Measurements from ENCODE around the gene ERGIC1.

The ERGIC1 gene

DNA sequence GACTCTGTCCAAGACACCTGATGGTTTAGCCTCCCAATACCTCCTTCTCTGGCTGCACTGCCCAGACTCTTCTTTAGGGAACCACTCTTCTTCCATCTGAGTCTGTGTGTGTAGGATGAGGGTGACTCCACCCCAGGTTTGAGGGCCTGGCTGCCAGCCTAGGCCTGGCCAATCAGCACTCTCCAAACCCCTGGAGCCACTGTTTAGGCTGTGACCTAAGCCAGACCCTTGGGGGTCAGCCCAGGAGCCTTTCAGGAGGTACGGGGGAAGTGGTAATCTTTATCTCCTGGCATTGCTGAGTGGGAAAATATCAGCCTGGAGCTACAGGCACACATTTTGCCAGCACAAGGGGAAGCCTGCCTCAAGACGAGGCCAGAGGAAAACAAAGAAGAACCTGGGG lies 6.2 kb upstream of the ERGIC1 start:
- no peak for DNase-seq (ENCODE audit: low read depth in 3 of 3, low spot score in 1 of 3)

DNA sequence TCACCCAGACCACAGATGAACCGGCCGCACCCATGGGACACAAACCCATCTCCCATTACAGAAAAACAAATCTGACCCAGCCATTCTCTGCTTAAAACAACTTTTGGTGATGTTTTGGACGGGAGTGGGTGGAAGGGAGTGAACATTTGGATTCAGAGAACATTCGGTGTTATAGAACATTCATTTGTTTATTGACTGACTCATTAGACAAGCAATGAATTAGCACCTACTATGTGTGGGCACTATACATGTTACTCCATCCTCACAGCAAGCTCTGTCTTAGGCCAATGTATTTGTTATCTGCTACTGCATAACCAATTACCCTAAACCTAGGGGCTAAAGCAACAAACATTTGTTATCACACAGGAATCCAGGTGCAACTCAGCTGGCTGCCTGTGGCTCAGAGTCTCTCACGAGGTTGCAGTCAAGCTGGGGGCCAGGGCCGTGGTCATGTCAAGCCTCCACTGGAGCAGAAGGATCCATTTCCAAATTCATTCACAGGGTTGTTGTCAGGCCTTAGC lies 5.1 kb upstream of the ERGIC1 start:
- DNase-seq (ENCODE audit: low read depth in 3 of 3, low spot score in 1 of 3), result no peak

DNA sequence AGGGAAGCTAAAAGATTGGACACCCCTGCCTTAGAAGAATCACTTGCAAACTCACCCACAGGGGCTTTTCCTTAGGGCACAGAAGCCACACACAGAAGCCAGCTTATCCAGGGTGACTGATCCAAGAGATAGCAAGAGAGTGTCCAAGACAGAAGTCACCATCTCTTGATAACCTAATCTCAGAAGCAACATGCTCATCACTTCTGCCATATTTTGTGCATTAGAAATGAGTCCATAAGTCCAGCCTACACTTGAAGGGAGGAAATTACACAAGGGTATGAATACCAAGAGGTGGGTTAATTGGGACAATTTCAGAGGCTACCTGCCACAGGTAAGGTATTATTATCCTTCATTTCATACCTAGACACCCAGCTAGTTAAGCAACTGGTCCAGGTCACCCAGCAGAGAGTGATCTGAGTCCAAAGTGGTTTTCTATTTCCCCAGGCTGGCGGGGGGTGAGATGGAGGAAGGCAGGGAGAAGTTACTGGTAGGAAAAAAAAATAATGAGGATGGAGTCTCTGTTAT lies 3.7 kb upstream of the ERGIC1 start:
- no peak for DNase-seq (ENCODE audit: low read depth in 3 of 3, low spot score in 1 of 3)

DNA sequence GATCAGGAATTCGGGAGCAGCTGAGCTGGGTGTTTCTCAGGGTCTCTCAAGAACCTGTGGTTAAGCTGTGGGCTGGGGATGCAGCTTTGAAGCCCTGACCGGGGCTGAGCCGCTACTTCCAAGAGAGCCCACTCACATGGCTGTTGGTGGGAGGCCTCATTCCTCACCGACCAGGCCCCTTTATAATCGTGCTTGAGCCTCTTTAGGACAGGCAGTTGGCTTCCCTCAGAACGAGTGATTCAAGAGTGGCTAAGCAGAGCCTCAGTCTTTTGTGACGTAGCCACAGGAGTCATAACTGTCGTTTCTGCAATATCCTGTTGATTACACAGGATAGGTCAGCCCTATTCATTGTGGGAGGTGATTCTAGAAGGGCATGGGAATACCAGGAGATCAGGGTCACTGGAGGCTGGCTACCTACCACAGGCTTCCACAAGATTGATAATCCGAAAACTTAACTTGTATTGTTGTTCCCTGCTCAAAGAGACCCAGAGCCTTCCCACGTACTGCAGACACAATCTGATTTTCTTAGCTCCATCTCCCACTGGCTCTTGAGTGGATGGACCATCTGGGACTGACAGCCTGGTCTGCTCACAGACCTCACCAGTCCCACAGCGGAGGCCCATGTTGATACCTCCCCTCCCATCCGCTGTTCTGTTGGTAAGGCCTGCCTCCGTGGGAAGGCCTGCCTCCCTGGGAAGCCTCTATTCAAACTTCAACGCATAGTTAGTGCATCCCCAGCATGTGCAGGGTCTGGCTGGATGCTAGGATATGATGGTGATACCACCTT lies 3.0 kb upstream of the ERGIC1 start:
- no peak for DNase-seq (ENCODE audit: low read depth in 3 of 3, low spot score in 1 of 3)

DNA sequence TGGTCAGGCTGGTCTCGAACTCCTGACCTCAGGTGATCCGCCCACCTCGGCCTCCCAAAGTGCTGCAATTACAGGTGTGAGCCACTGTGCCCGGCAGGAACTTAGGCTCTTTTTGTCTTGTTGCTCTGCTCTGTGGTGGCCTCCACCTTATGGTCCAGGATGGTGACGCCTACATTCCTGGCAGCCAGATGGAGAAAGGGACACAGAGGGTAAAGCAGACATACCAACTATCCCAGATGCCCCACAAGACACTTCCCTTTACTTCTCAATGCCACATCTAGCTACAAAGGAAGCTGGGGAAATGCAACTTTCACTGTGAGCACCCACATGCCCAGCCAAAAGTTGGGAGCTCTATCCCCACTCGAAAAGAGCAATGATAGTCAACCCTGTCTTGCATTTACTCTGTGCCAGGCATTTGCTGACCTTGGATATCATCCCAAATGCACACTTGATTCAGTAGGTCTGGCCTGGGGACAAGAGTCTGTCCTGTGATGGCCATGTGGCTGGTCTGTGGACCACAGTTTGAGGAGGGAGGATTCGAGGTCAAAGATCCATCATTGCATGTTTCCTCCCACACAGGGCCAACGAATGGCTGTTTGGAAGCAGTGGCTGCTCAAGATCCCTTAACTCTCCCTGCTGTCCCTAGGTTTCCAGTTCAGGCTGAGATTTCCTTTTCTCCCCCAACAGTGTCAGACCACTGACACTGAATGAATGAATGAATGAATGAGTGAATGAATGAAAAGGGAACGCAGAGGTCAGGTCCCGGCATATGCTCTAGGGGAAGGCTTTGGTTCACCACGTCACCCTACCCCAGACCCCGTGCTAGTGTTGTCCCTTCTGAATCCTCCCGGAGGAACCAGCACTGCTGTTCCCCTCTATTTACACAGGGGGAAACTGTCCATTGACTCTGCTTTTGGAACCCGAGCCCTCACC lies 1.4 kb upstream of the ERGIC1 start:
- DNase-seq (ENCODE audit: low read depth in 3 of 3, low spot score in 1 of 3), result no peak

DNA sequence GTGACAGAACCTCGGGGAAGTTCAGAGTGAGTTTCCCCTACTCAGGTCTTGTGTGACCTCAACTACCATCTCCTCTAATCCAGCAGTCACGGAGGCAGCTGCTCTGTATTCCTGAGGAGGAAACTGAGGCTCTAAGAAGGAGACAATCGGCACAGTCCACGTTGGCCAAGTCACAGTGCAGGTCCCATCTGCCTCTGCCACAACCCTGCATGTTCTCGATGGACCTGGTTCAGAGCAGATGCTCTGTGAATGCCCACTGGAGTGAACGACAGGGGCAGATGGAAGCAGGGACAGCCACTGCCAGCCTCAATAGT lies 722 bp upstream of the ERGIC1 start:
- DNase-seq (ENCODE audit: low read depth in 3 of 3, low spot score in 1 of 3), result no peak

DNA sequence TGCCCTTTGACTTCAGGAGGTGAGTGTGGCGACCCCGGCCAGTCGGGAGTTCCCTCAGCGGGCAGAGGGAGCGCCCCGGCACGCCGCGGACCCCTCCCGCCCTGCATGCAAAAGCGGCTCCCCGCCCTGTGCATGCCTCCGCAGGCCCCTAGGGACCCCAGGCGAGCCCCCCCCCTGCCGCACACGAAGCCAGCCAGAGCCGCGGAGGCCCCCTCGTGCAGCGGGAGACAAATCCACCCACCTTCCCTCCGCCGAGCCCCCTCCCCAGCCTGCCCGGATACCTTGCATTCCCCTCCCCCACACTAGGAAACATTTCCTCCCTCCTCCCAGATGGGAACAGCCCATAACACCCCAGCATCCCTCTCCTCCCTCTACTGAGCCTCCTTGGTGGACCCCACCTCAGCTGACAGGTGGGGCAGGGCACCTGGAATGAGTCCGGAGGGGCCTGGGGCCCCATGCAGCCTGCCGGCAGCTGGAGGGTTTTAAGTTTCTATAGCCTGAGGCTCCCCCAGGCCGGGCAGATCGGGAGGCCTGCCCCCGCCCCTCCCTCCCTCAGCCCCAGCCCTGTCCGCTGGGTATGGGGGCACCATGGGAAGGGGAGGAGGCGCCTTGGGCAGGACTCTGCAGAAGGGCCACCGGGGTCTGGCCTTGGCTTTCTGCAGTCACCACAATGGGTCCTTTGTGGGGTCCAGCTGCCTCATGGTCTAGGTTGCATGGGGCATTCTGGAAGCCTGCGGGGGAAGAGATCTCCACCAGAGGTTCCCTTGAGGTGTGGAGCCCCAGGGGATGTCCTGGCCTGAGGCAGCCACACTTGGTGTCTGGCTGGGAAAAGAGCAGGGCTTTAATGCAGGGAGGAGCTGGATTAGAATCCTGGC lies 601 bp downstream of the ERGIC1 start:
- DNase-seq (ENCODE audit: low read depth in 3 of 3, low spot score in 1 of 3), result no peak

DNA sequence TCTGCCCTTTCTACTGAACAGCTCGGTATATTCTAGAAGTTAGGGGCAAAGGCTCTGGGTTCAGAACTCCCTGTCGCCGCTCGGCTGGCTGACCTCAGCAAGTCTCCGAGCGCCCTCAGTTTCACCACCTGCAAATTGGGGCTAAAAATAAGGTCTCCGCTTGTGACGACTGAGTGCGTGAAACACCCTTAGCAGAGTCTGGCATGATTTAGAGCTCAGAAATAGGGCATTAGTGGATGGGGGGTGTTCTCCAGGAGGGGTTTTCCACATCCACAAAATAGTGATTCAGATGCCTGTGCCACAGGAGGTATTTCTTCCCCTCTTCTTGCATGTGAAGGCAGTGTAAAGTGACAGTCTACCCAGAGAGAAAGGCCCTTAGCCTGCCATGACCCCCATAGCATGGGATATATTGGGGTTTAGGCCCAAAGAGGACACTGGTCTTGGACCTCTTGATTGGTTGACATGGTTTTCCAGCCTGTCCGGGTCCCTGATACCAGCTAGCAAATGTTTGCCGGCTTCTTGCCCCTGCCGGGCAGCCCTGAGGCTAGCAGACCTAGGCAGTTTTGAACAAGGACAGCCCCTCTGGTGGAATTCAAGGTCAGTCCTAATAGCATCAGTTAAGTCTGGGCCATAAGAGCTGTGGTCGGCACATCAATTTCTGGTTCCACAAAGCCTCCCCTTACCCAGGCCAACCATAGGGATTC lies 1.4 kb downstream of the ERGIC1 start:
- no peak for DNase-seq (ENCODE audit: low read depth in 3 of 3, low spot score in 1 of 3)

DNA sequence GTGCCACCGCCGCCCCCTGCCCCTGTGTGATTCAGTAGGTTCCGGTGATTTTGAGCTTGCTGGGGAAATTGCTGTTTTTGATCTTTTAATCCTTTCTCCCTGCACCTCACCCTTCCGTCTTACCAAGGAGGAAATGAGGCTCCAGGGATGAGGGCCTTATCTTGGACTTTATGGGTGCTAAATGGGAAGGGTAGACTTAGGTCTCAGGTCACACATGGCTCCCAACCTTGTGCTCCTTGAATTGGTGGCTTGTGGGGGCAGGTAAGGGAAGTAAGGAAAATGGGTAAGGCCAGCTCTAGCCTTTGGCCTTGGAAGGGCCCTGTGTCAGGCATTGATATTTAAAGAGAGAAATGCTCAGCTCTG lies 1.9 kb downstream of the ERGIC1 start:
- DNase-seq (ENCODE audit: low read depth in 3 of 3, low spot score in 1 of 3), result no peak

DNA sequence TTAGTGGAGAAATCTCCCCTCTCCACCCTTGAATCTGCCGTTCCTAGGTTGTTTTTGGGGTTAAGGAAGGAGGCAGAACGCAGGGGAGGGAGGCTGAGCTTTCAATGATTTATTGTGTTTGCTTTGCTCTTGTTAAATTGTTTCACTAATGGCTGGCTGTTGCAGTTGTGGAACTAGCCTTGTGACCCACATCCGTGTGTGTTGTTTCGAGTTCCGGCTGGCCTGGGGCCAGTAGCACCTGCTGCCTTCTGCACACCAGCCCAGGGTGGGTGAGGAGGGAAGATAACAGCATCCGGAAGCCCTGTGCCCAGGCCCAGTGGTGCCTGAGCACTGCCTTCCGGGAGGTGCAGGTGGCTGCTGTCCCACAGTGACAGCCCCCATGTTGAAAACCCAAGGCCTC lies 3.6 kb downstream of the ERGIC1 start:
- peak in 1 of 3 donors; percentile 16 for DNase-seq (ENCODE audit: low read depth in 3 of 3, low spot score in 1 of 3)

DNA sequence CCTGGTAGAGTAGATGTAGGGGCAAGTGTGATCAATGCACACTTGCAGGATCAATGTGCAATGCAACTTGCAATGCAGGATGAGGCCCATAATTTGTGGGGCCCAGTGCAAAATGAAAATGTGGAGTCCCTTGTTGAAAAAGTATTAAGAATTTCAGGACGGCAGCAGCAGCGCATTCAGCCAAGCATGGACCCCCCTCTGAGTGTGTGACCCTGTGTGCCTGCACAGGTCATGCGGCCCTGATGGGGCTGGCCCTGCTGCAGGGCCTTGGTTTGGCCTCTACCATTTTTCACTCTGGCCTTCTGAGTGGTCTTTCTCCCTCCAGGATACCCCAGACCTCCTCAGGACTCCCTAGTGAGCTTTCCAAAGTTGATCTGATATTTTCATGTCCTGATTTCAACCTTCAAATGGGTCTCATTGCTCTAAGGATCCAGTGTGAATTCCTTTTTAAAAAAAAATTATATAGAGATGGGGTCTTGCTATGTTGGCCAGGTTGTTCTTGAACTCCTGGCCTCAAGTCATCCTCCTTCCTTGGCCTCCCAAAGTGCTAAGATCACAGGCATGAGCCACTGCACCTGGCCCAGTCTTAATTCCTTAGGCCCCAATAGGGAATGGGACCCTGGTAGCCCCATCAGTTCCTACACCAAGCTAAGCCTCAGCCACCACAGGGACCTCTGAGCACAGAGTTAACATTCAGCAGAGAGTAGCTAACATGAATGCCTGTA lies 4.3 kb downstream of the ERGIC1 start:
- no peak for DNase-seq (ENCODE audit: low read depth in 3 of 3, low spot score in 1 of 3)

DNA sequence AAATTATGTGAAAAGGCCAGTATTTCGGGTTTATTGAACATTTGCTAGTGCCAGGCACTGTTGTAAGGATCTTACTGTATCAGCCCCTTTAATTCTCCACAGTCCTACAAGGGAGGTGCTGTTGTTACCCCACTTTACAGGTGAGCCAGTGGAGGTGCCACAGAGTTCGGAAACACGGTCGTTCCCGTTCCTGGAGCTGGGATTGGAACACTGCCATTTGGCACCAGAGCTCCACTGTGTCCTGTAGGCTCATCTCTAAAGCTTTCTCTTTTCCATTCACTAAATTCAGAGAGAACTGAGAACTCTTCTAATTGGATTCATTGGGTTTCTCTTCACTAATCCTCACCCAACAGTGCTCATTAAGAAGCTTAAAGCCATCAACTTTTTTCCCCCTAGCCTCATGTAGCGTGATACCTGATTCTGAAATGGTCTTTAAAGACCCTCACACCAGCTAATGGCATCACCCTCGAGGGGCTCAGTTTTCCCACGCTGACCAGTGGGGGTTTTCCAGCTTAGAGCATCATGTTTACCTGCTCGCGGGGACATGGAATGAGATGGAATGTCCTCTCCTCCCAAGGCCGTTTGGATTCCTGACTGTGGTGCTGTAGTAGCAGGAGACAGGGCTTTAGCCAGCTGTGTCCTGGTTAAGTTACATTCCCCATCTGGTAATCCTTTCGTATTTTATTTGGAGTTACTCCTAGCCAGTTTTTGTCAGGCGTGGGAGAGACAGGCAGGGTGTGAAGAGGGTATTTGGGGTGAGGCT lies 5.8 kb downstream of the ERGIC1 start:
- no peak for DNase-seq (ENCODE audit: low read depth in 3 of 3, low spot score in 1 of 3)

DNA sequence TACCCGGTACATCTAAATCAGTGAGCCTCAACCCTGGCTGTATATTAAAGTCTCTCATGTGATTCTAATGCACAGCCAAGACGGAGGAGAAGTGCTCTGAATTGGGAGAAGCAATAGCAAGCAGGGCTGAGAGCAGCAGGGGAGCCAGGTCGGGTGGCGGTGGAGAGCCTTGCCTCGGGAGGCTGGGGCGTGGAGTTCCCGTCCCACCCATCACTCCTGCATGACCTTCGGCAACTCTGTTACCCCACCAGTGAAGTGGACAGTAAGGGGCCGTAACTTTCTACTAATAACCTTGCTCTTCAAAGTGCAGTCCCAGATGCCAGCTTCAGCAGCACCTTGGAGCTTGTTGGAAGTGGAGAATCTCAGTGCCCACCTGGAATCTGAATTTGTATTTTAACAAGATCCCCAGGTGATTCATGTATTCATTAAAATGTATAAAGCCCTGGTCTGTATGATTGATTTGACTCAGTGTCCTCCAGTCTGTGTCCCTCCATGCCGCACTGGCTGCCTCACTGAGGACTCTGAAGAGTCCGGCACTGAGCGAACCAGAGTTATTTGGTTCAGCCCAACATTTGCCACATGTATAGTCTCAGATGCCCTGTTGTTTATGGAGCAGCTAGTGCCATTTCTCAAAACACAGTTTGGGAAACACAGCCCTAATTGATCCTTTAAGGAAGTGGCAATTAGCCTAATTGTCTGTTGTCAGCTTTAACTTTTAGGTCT lies 6.5 kb downstream of the ERGIC1 start:
- no peak for DNase-seq (ENCODE audit: low read depth in 3 of 3, low spot score in 1 of 3)

DNA sequence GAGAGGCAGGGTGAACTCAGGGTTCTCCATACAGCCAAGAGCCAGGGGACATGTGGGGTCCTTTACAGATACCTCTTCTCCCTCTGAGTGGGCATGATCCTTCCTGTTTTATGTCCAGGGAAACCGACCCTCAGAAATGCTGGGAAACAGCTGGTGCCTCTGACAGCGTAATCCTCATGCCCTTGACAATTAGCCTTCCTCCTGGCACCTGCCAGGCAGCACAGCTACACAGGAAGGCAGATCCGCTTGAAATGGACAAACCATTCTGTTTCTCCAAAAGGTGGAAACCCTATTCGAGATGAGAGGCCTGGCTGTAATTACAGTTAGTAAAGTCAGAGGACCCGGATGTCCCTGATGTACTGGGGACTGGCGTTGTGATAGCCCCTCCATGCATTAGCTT lies 7.2 kb downstream of the ERGIC1 start:
- no peak for DNase-seq (ENCODE audit: low read depth in 3 of 3, low spot score in 1 of 3)

DNA sequence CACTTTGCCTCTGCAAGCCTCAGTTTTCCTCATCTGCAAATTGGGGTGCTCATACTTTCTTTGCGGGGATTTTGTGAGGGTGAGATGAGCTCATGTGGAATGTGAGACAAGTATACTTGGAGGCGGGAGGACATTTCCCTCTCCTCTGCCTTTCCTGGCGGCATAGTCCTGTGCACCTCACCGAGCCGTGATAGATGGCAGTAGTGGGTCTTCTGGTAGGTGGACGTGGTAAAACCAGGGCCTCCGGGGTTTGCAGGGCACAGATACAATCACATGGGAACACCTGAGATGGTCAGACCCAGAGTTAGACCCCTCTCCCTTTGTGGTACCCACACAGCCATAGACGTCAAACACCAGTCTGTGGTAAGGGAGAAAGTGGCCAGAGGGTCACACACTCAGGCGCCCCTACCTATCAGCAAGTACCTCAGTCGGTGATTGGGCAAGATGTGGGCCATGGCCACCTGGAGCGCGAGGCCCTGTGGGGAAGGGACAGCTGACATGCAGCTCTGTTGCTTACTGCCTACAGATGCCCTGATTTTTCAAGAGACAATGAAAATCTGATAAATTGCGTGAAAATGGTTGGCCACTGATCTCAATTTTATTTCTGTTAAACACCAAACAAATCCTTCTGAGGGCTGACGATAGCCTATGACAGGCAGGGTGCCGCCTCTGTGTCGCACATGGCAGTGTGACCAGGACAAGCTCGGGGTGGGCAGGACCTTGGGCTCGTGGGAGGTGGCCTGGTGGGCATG lies 9.9 kb downstream of the ERGIC1 start:
- no peak for DNase-seq (ENCODE audit: low read depth in 3 of 3, low spot score in 1 of 3)

DNA sequence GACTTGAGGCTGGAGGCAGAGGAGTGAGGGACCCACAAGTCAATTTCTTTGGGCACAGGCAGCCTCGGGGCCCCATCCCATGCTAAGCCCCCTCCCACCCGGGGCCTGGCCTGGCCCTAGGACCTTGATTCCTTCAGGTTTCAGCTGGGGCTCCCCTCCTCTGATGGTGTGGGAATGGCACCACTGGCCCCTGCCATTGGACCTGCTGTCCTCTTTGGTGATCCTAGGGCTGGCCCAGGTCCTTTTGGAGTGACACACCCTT lies 10.5 kb downstream of the ERGIC1 start:
- no peak for DNase-seq (ENCODE audit: low read depth in 3 of 3, low spot score in 1 of 3)

DNA sequence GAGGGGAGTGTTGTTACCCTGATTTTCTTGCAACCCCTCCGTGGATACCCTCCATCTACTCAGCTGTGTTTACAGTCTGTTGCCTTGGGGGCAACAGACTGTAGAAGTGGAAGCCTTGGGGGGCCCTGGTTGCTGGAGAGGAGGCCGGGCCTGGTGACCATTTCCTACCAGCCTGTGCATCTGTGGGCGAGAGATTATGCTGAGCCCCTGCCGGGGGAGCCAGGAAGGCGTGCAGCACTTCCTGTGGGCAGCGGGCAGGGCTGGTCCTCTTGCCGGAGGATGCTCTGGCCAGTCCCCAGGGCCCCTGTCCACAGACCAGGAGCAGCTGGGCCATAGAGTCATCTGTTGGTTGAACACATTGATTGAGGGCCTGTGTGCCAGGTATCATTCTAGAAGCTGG lies 11.1 kb downstream of the ERGIC1 start:
- DNase-seq (ENCODE audit: low read depth in 3 of 3, low spot score in 1 of 3), result no peak

DNA sequence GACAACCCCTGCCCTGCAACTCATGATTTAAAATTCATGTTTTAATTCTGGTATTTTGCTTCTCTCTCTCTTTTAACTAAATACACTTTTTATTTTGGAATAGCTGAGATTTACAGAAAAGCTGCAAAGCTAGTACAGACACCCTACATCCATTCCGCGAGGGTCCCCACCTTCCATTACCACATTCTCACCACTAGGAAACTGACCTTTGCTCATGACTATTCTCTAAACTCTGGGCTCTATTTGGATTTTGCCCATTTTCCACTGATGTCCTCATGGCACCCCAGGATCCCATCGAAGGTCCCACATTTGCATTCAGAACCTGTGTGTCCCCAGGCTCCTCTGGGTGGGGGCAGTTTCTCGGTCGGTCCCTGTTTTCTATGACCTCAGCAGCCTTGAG lies 11.5 kb downstream of the ERGIC1 start:
- no peak for DNase-seq (ENCODE audit: low read depth in 3 of 3, low spot score in 1 of 3)

Measured in stimulated activated CD4-positive, alpha-beta T cell treated with anti-CD3 and anti-CD28 coated beads, TNF-alpha, amount 100 ng/mL, for 1 hour (primary cell).